ENCODE data around the gene CHSY1. TPM values are rescaled to one million over a fixed set of nuclear protein-coding genes. Genes with fewer than 3 reads are reported as not detected.
A peak's percentile ranks its signal among the peaks of the same experiment; 100 is the strongest.

Gene CHSY1
- total RNA-seq, 1 experiment from 2014 or later: 59.1 TPM

- POLR2A ChIA-PET: interaction anchor here (1.0 kb wide), 1 partner anchor 100 kb away, joined by 3 read pairs; no protein-coding TSS in a partner anchor
- H3K4me1 Mint-ChIP-seq: peaks cover 64% of the 10 kb centered on the region
- CTCF ChIA-PET: interaction anchor here (0.8 to 1.6 kb wide), 3 partner anchors 49 to 232 kb away, joined by 3 to 6 read pairs (median 4); no protein-coding TSS in a partner anchor
Measured at GRCh38 chr15:101240358-101240757, 11.5 kb downstream of the CHSY1 start.

GRCh38 chr15:101239724-101240136, 12.1 kb downstream of the CHSY1 start:
- Mint-ChIP-seq H3K27me3 (ENCODE audit: low read depth) (no peaks in the 10 kb centered on the region), H3K27ac (peak overlapping the region; percentile 15; the same call in 1 of the 2 replicates), H3K36me3 (peaks cover 17% of the 10 kb centered on the region), H3K4me1 (peaks cover 57% of the 10 kb centered on the region), H3K4me3 (no peak overlapping the region), H3K9me3 (no peaks in the 10 kb centered on the region)
- ChIA-PET CTCF (interaction anchor here (0.8 to 1.6 kb wide), 5 partner anchors 18 to 231 kb away, joined by 3 to 7 read pairs (median 6); no protein-coding TSS in a partner anchor), POLR2A (no interaction called here)
- DNase-seq (ENCODE audit: low spot score) (no peak), ATAC-seq (no peak)
- TF ChIP-seq HMGXB4 (CRISPR knock-in tag; IDR thresholded peaks at IDR 0.05): no peak
- no peak for TF ChIP-seq GRHL2 (CRISPR knock-in tag; IDR thresholded peaks at IDR 0.05; ENCODE audit: insufficient replicate concordance, severe bottlenecking)
- TF ChIP-seq AR (CRISPR knock-in tag; IDR thresholded peaks at IDR 0.05): no peak
- TF ChIP-seq NR3C1 (CRISPR knock-in tag; conservative IDR thresholded peaks at IDR 0.05; ENCODE audit: low read depth): no peak

More at GRCh38 chr15:101240358-101240757, 11.5 kb downstream of the CHSY1 start:
- Mint-ChIP-seq H3K27me3 (ENCODE audit: low read depth) (no peaks in the 10 kb centered on the region), H3K27ac (no peak overlapping the region), H3K36me3 (peaks cover 11% of the 10 kb centered on the region), H3K4me3 (no peak overlapping the region), H3K9me3 (no peaks in the 10 kb centered on the region)
- no peak for TF ChIP-seq PREB (CRISPR knock-in tag; IDR thresholded peaks at IDR 0.05; ENCODE audit: borderline replicate concordance)
- no peak for TF ChIP-seq NR3C1 (CRISPR knock-in tag; conservative IDR thresholded peaks at IDR 0.05; ENCODE audit: low read depth)
- TF ChIP-seq ETV6 (CRISPR knock-in tag; IDR thresholded peaks at IDR 0.05): no peak
- TF ChIP-seq NFE2L1 (CRISPR knock-in tag; IDR thresholded peaks at IDR 0.05): no peak
- no peak for TF ChIP-seq TCF7 (CRISPR knock-in tag; IDR thresholded peaks at IDR 0.05; ENCODE audit: low read depth)
- no peak for TF ChIP-seq SP1 (CRISPR knock-in tag; conservative IDR thresholded peaks at IDR 0.05)
- TF ChIP-seq HMGXB4 (CRISPR knock-in tag; IDR thresholded peaks at IDR 0.05): no peak
- no peak for TF ChIP-seq AR (CRISPR knock-in tag; IDR thresholded peaks at IDR 0.05)
- TF ChIP-seq ZNF219 (CRISPR knock-in tag; IDR thresholded peaks at IDR 0.05; ENCODE audit: borderline replicate concordance): no peak
- TF ChIP-seq GRHL2 (CRISPR knock-in tag; IDR thresholded peaks at IDR 0.05; ENCODE audit: insufficient replicate concordance, severe bottlenecking): no peak
- no peak for TF ChIP-seq IRF2 (CRISPR knock-in tag; IDR thresholded peaks at IDR 0.05; ENCODE audit: borderline replicate concordance, low read depth)
- TF ChIP-seq ZNF121 (CRISPR knock-in tag; IDR thresholded peaks at IDR 0.05): no peak
- no peak for TF ChIP-seq HMGA2 (CRISPR knock-in tag; IDR thresholded peaks at IDR 0.05)
- no peak for TF ChIP-seq MAX (CRISPR knock-in tag; IDR thresholded peaks at IDR 0.05)
- no peak for TF ChIP-seq MLX (CRISPR knock-in tag; IDR thresholded peaks at IDR 0.05)
- ATAC-seq (no peak), DNase-seq (ENCODE audit: low spot score) (no peak)

Data from WTC11 (cell line).